ENCODE measurements around the gene SMARCB1.

GRCh38 chr22:23838681-23839468, 52.1 kb downstream of the SMARCB1 start, which contains the start of gene DERL3:
- TF ChIP-seq MYC (IDR thresholded peaks at IDR 0.05; ENCODE audit: low read depth, low read length) (peak; percentile 60; the same call in 1 of the 2 replicates), POLR2A (IDR thresholded peaks at IDR 0.05; ENCODE audit: extremely low read depth, insufficient read length) (no peak)
- TF ChIP-seq, protein P1, sequence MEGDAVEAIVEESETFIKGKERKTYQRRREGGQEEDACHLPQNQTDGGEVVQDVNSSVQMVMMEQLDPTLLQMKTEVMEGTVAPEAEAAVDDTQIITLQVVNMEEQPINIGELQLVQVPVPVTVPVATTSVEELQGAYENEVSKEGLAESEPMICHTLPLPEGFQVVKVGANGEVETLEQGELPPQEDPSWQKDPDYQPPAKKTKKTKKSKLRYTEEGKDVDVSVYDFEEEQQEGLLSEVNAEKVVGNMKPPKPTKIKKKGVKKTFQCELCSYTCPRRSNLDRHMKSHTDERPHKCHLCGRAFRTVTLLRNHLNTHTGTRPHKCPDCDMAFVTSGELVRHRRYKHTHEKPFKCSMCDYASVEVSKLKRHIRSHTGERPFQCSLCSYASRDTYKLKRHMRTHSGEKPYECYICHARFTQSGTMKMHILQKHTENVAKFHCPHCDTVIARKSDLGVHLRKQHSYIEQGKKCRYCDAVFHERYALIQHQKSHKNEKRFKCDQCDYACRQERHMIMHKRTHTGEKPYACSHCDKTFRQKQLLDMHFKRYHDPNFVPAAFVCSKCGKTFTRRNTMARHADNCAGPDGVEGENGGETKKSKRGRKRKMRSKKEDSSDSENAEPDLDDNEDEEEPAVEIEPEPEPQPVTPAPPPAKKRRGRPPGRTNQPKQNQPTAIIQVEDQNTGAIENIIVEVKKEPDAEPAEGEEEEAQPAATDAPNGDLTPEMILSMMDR (IDR thresholded peaks at IDR 0.05; ENCODE audit: low read depth, low read length), result no peak
